ENCODE data around the gene SNX14. TPM values are rescaled to one million over a fixed set of nuclear protein-coding genes. Genes with fewer than 3 reads are reported as not detected.

The SNX14 gene
- total RNA-seq, 1 experiment from 2014 or later: 84.8 TPM

DNA sequence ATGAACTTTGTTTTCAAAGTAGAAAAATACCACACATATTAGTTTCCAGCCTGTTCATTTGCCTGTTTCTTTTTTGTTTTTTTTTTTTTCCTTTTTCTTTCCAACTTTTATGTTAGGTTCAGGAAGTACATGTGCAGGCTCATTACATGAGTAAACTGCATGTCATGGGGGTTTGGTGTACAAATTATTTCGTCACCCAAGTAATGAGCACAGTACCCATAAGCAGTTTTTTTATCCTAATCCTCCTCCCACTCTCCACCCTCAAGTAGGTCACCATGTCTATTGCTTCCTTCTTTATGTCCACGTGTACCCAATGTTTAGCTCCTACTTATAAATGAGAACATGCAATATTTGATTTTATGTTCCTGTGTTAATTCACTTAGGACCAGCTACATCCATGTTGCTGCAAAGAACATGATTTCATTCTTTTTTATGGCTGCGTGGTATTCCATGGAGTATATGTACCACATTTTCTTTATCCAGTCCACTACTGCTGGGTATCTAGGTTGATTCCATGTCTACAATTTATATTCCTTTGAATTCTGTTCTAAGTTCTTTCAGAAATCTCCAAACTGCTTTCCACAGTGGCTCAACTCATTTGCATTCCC lies 31.8 kb downstream of the SNX14 start:
- H4K20me1 ChIP-seq (ENCODE audit: insufficient read depth): no peaks in the 10 kb centered on the region; the same call in 1 of the 2 replicates
- no peaks in the 10 kb centered on the region for H3K9me2 ChIP-seq (ENCODE audit: insufficient read depth)
- no TSS peak for BruUV-seq (replicated peaks)
- H3K36me3 ChIP-seq (ENCODE audit: control insufficient read depth in 1 of 2, insufficient read depth in 2 of 2, low read length in 2 of 2): peaks cover 0 to under 1% of the 10 kb centered on the region in 2 experiments; a peak in 1 of 4 replicates
- H3K9me3 ChIP-seq (ENCODE audit: control insufficient read depth in 1 of 2, insufficient read depth in 1 of 2, low read depth in 1 of 2, low read length in 2 of 2): no peaks in the 10 kb centered on the region
- POLR2A ChIA-PET: no interaction called here
- no peak overlapping the region for H3K9ac ChIP-seq (ENCODE audit: low read length)
- no peak for TF ChIP-seq EZH2 (IDR thresholded peaks at IDR 0.05)
- no peak for TF ChIP-seq EZH2phosphoT487 (IDR thresholded peaks at IDR 0.05; ENCODE audit: borderline replicate concordance)
- TF ChIP-seq ZFX (IDR thresholded peaks at IDR 0.05): no peak
- TF ChIP-seq RAD21 (IDR thresholded peaks at IDR 0.05; ENCODE audit: low read depth): no peak
- no peak for TF ChIP-seq SIN3A (IDR thresholded peaks at IDR 0.05; ENCODE audit: low read depth)
- TF ChIP-seq JUND (IDR thresholded peaks at IDR 0.05): no peak
- no peak for TF ChIP-seq POLR2A (IDR thresholded peaks at IDR 0.05; ENCODE audit: borderline replicate concordance, extremely low read depth, insufficient read depth, insufficient read length)
- no peak for TF ChIP-seq CEBPB (IDR thresholded peaks at IDR 0.05; ENCODE audit: low read depth)
- TF ChIP-seq FOSL1 (IDR thresholded peaks at IDR 0.05; ENCODE audit: low read depth): no peak
- TF ChIP-seq, protein P1, sequence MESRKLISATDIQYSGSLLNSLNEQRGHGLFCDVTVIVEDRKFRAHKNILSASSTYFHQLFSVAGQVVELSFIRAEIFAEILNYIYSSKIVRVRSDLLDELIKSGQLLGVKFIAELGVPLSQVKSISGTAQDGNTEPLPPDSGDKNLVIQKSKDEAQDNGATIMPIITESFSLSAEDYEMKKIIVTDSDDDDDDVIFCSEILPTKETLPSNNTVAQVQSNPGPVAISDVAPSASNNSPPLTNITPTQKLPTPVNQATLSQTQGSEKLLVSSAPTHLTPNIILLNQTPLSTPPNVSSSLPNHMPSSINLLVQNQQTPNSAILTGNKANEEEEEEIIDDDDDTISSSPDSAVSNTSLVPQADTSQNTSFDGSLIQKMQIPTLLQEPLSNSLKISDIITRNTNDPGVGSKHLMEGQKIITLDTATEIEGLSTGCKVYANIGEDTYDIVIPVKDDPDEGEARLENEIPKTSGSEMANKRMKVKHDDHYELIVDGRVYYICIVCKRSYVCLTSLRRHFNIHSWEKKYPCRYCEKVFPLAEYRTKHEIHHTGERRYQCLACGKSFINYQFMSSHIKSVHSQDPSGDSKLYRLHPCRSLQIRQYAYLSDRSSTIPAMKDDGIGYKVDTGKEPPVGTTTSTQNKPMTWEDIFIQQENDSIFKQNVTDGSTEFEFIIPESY (IDR thresholded peaks at IDR 0.05; ENCODE audit: extremely low read depth, insufficient replicate concordance, low read length): no peak
- TF ChIP-seq CTCF (IDR thresholded peaks at IDR 0.05 in 2 of 3, conservative IDR thresholded peaks at IDR 0.05 in 1 of 3; ENCODE audit: borderline replicate concordance in 1 of 3, insufficient read depth in 1 of 3, low read depth in 2 of 3, low read length in 2 of 3): no peak
- TF ChIP-seq, protein P2, sequence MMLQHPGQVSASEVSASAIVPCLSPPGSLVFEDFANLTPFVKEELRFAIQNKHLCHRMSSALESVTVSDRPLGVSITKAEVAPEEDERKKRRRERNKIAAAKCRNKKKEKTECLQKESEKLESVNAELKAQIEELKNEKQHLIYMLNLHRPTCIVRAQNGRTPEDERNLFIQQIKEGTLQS (IDR thresholded peaks at IDR 0.05): no peak
- no peak for ATAC-seq
- no peak overlapping the region for H3K4me3 ChIP-seq (replicated peaks in 1 of 2; ENCODE audit: low read depth in 1 of 2, low read length in 2 of 2)
- no peak for DNase-seq (ENCODE audit: low read depth, low spot score)
- intact Hi-C loops (cut with micrococcal nuclease): no loop called here
- H3K4me2 ChIP-seq (ENCODE audit: low read length): no peak overlapping the region
- no peaks in the 10 kb centered on the region for H3K27me3 ChIP-seq (ENCODE audit: insufficient read depth, low read length)
- H3K4me1 ChIP-seq (ENCODE audit: control insufficient read depth in 1 of 2, insufficient read depth in 2 of 2, low read length in 2 of 2): no peaks in the 10 kb centered on the region
- H2AFZ ChIP-seq (ENCODE audit: low read depth, low read length, poor library complexity, severe bottlenecking): no peak overlapping the region
- CTCF ChIA-PET: no interaction called here
- no peak overlapping the region for H3K27ac ChIP-seq (ENCODE audit: low read depth, low read length)
- H3K79me2 ChIP-seq (ENCODE audit: insufficient read depth, low read length): no peaks in the 10 kb centered on the region
- RAD21 ChIA-PET (ENCODE audit: low non-redundant PET in 1 of 2, low total read pairs in 2 of 2, uncharacterized antibody in 2 of 2, unreplicated experiment in 2 of 2): no interaction called here
